ENCODE measurements around the gene IMPA2. TPM values are rescaled to one million over a fixed set of nuclear protein-coding genes. Genes with fewer than 3 reads are reported as not detected.

The IMPA2 gene
- total RNA-seq = 29.3 and 34.7 TPM in 2 replicates

GRCh38 chr18:11981192-11981542 lies at the start of gene IMPA2:
TSS of gene IMPA2 (plus strand) at chr18:11981507. CDS start at chr18:11981670, 163 bp downstream.

Small RNA genes within 50 kb of the gene (small RNA-seq; reads per million reads assigned to genes)
- gene AP001542.1 = not detected

Other genes starting within 250 kb of the IMPA2 start
- 39.4 and 47.0 TPM in 2 replicates for gene CHMP1B, start 130.1 kb upstream of the IMPA2 start, total RNA-seq
- gene MPPE1, start 73.2 kb upstream of the IMPA2 start, total RNA-seq = 27.7 and 31.3 TPM in 2 replicates
- gene ANKRD62, start 112.3 kb downstream of the IMPA2 start, total RNA-seq = not detected in 2 replicates